ENCODE data around the gene CD58.

The CD58 gene

GRCh38 chr1:116546354-116546977, 24.4 kb downstream of the CD58 start:
- DNase-seq (ENCODE audit: extremely low read depth in 1 of 2, low read depth in 1 of 2): no peak

- no peak for DNase-seq (ENCODE audit: extremely low read depth in 1 of 2, low read depth in 1 of 2)
Observed at GRCh38 chr1:116545359-116545705, 25.5 kb downstream of the CD58 start.

GRCh38 chr1:116544588-116545358, 26.1 kb downstream of the CD58 start:
- DNase-seq (ENCODE audit: extremely low read depth in 1 of 2, low read depth in 1 of 2): peak in 1 of 2 donors; percentile 19

- DNase-seq (ENCODE audit: extremely low read depth in 1 of 2, low read depth in 1 of 2): no peak
Observed at GRCh38 chr1:116540088-116540487, 30.7 kb downstream of the CD58 start.

- DNase-seq (ENCODE audit: extremely low read depth in 1 of 2, low read depth in 1 of 2): peak in 1 of 2 donors; percentile 47
Observed at GRCh38 chr1:116538544-116538943, 32.3 kb downstream of the CD58 start.

GRCh38 chr1:116537898-116538297, 32.9 kb downstream of the CD58 start:
- no peak for DNase-seq (ENCODE audit: extremely low read depth in 1 of 2, low read depth in 1 of 2)

GRCh38 chr1:116537040-116537831, 33.6 kb downstream of the CD58 start:
- DNase-seq (ENCODE audit: extremely low read depth in 1 of 2, low read depth in 1 of 2): no peak

GRCh38 chr1:116534014-116534739, 36.6 kb downstream of the CD58 start:
- no peak for DNase-seq (ENCODE audit: extremely low read depth in 1 of 2, low read depth in 1 of 2)

GRCh38 chr1:116533429-116533820, 37.4 kb downstream of the CD58 start:
- DNase-seq (ENCODE audit: extremely low read depth in 1 of 2, low read depth in 1 of 2): no peak

GRCh38 chr1:116532671-116533428, 38.0 kb downstream of the CD58 start:
- no peak for DNase-seq (ENCODE audit: extremely low read depth in 1 of 2, low read depth in 1 of 2)

- no peak for DNase-seq (ENCODE audit: extremely low read depth in 1 of 2, low read depth in 1 of 2)
Observed at GRCh38 chr1:116531917-116532316, 38.9 kb downstream of the CD58 start.

- DNase-seq (ENCODE audit: extremely low read depth in 1 of 2, low read depth in 1 of 2): no peak
Observed at GRCh38 chr1:116529681-116530080, 41.1 kb downstream of the CD58 start.

- DNase-seq (ENCODE audit: extremely low read depth in 1 of 2, low read depth in 1 of 2): no peak
Observed at GRCh38 chr1:116529199-116529631, 41.6 kb downstream of the CD58 start.

- no peak for DNase-seq (ENCODE audit: extremely low read depth in 1 of 2, low read depth in 1 of 2)
Observed at GRCh38 chr1:116528329-116529083, 42.3 kb downstream of the CD58 start.

GRCh38 chr1:116525440-116525839, 45.4 kb downstream of the CD58 start:
- no peak for DNase-seq (ENCODE audit: extremely low read depth in 1 of 2, low read depth in 1 of 2)

- no peak for DNase-seq (ENCODE audit: extremely low read depth in 1 of 2, low read depth in 1 of 2)
Observed at GRCh38 chr1:116521186-116521585, 49.6 kb downstream of the CD58 start.

- DNase-seq (ENCODE audit: extremely low read depth in 1 of 2, low read depth in 1 of 2): no peak
Observed at GRCh38 chr1:116518400-116518799, 52.4 kb downstream of the CD58 start.

GRCh38 chr1:116516631-116517030, 54.2 kb downstream of the CD58 start:
- DNase-seq (ENCODE audit: extremely low read depth in 1 of 2, low read depth in 1 of 2): no peak

GRCh38 chr1:116515702-116516101, 55.1 kb downstream of the CD58 start:
- DNase-seq (ENCODE audit: extremely low read depth in 1 of 2, low read depth in 1 of 2): no peak
